Inflammatory macrophage treated with lipopolysaccharide for 1 hour (primary cell): ENCODE results near the gene CARD14.
"Not testable (repeated sequence)": the region's sequence is repeated elsewhere in the genome, so short reads cannot be mapped to it uniquely, and the experiment has no call there.

ENCODE experiments used
- DNase-seq, 2 donors: peaks; one replicate each; pipeline ENCODE4 v3.0.0-alpha.2; 2020 to 2022

The CARD14 gene

GRCh38 chr17:80256034-80256350, 86.2 kb downstream of the CARD14 start:
- DNase-seq: no peak

DNA sequence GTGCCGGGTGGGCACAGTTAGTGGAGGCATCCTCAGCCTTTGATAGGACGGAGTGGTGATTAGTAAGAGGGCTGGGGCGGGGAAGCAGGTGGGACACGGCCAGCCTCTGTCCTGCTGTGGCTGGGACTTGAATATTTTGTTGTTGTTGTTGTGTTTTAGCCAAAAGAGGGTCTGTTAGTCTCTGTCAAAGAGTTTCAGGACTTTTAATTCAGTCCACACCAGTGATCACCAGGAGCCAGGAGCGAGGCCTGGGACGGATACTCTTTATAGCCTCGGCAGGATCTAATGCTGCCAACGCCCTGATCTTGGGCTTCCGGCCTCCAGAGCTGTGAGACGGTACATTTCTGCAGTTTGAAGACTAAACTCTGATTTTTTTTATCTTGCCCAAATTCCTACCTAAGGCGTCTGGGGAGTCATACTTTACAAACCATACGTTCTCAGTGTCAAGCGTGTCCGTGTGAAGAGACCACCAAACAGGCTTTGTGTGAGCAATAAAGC, 87.9 kb downstream of the CARD14 start:
- no peak for DNase-seq

GRCh38 chr17:80258296-80258695, 88.5 kb downstream of the CARD14 start:
- not testable (repeated sequence) for DNase-seq
